ENCODE data around the gene CELF6.

CELF6 gene

GRCh38 chr15:72271221-72271620 lies 48.7 kb downstream of the CELF6 start:
- DNase-seq = no peak

DNA sequence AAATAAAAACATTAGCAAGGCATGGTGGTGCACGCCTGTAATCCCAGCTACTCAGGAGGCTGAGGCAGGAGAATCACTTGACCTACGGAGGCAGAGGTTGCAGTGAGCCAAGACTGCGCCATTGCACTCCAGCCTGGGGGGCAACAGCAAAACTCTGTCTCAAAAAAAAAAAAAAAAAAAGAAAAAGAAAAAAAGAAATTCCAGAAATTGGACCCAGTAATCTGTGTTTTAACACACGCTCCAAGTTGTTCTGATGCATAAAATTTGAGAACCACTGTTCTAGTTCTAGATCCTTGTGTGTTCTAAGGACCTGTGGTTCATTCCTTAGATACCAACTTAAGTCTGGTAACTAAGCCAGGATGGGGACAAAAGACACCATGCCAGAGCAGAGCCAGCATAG lies 50.2 kb downstream of the CELF6 start:
- DNase-seq = no peak

GRCh38 chr15:72265031-72265430 lies 54.9 kb downstream of the CELF6 start:
- DNase-seq = no peak

DNA sequence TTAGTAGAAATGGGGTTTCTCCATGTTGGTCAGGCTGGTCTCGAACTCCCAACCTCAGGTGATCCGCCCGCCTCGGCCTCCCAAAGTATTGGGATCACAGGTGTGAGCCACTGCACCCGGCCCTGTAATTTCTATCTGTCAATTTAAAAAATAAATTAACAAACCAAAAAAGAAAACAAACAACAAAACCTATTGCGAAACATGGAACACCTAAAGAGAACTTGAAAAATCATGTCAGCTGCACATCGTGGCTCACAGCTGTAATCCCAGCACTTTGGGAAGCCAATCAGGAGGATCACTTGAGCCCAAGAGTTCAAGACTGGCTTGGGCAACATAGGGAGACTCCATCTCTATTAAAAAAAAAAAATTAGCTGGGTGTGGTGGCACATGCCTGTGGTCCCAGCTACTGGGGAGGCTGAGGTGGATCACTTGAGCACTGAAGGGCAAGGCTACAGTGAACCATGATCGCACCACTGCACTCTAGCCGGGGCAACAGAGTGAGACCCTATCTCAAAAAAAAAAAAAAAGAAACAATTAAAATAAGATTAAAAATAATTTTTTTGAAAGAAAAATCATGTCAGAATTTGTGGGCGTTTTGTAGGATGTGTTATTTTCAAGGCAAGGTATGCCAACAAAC lies 67.2 kb downstream of the CELF6 start:
- DNase-seq = no peak

DNA sequence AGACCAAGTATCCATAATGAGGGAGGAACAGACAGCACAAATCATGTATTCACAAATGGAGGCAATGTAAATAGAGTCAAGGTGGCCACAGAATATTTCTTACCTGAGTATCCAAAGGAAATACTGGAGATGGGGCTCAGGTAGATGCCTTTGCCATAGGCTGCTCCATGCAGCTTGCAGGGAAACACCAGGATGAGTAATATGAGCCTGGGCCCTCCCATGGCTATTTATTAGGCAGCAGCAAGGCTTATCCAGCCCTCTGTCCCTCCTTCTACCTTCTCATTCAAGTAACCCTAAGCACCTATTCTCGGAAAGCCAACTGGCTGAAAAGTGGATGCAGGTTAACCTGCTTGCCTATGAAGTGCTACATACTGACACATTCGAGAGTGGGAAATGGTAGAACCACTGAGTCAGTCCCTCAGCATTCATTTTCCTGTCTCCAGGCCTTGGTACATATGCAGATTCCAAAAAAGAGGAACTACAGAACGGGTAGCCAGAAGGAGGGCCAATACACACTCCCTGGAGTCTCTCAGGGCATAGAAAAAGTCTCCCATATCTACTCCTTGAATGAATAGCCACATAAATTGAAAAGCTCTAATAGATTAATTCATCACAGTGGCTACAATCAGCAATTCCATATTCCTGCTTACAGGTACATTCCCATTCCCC lies 70.7 kb downstream of the CELF6 start:
- no peak for DNase-seq

DNA sequence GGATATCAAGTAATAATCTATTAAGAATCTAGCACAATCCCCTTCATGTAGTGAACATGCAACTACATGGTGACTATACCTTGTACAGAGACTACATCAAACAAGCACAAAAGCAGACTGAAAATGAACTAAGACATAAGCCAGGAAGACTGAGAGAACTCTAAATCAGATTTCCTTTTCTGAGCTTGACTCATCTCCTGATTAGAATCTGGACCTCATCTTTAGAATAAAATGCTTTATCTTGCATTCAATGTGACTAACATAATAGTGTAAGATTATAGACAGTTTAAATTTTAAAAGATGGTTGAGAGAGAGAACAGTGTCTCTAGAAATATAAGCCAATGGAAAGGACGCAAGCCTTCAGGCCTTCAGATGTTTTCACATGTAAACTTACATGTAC lies 71.4 kb downstream of the CELF6 start:
- DNase-seq = no peak

GRCh38 chr15:72242775-72243370 lies 77.1 kb downstream of the CELF6 start:
- no peak for DNase-seq

- DNase-seq = no peak
These were observed 80.3 kb downstream of the CELF6 start for GRCh38 chr15:72239652-72240051.

GRCh38 chr15:72238586-72238985 lies 81.4 kb downstream of the CELF6 start:
- DNase-seq = no peak

- DNase-seq = no peak
These were observed 82.1 kb downstream of the CELF6 start for GRCh38 chr15:72237853-72238224.

DNA sequence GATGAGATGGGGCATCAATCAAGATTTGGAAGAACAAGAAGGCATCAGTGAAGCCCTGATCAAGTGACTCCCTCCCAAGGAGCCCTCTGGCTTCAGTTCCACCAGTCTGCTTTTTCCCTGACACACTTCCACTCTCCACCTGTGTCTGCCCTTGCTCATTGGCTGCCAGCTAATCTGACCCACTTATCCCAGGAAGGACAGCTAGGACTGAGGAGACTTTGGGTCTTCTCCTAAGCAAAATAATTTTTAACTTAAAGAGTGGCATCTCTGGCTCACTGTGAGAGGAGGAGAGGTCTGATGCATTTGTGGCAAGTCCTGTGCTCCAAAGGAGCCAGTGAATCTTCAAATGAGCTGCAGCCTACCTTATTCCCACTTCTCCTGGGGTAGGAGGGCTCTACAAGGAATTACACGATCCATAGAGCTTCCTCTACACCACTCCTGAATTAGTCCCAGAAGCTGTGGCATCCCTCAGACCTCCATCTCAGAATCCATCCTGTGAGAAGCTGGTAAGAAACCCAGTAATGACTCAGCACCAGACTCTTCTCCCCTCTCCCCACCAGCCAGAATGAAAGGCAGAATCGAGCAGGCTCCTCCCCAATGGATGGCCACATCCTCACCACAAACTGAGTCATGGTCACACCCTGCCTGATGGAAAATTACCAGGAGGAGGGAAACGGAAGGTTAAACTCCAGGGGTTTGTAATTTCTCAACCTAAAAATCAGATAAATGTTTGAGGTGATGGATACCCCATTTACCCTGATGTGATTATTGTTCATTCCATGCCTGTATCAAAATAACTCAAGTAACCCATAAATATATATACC lies 82.7 kb downstream of the CELF6 start:
- DNase-seq = peak; percentile 98

DNA sequence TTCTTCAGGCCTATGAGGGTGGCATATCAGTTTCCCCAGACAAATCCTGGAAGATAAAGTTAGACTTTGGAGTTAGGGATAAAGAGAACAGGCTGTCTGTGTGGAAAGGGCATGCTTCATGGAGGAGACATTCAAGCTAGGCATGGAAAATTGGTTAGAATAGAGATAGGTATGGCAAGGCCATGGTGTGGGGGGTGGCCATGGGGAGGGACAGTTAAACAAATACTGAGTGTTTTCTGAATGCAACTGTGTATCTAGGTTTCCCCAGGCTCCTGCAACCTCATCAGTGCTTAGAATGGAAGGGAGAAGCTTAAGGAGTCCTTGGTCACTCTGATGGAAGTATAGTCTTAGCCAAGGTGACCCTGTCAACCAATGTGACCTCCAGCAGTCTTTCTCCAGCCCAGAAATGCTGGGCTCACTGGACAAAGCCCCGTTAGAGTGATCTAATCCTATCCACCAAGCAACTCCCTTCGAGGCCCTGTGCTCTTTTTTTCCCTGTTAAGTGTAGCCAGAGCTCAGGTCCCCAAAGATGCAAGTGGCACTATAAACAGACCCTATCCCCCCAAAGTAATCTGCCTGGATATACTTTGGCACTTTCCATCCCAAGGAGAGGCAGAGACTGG lies 83.5 kb downstream of the CELF6 start:
- no peak for DNase-seq

DNA sequence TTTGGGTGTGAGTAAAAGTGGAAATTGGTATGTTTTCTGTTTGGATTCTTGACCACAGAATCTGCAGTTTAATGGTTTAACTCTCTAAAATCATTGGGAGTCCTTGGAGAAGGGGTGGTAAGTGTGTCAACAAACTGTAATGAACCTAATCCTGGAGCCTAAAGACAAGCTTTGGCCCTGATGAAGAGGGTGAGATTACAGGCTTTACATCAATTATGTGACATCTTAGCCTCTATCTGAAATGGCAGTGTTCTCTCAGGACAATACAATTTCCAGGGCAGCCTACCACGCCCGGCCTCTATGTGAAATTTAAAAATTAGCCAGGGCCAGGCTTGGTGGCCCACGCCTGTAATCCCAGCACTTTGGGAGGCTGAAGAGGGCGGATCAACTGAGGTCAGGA lies 84.7 kb downstream of the CELF6 start:
- no peak for DNase-seq
